ENCODE data around the gene EFCAB5. TPM values are rescaled to one million over a fixed set of nuclear protein-coding genes. Genes with fewer than 3 reads are reported as not detected.

The EFCAB5 gene
- total RNA-seq, 1 donor from 2014 or later, result 0.71 TPM

DNA sequence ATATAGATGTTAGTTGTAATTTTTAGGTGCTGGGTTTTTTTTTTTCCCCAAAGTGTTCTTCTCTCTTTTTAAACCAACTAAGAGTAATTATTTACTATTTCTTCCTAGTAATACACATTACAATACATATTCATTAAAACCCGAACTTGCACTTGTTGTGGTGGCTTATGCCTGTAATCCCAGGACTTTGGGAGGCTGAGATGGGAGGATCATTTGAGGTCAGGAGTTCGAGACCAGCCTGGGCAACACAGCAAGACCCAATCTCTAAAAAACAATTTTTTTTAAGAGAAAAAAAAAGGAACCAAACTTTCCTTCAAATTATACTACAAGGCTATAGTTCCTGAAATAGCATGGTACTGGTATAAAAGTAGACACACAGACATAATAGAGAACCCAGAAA is 3.8 kb downstream of the EFCAB5 start:
- Histone ChIP-seq H3F3A (ENCODE audit: low read depth) (no peaks in the 10 kb centered on the region), H3K27ac (no peak overlapping the region), H3K27me3 (no peaks in the 10 kb centered on the region), H3K4me3 (no peak overlapping the region), H3K4me1 (peaks cover 5% of the 10 kb centered on the region), H2AFZ (replicated peaks) (no peak overlapping the region), H3K79me2 (ENCODE audit: low read depth) (no peaks in the 10 kb centered on the region), H3K9me3 (ENCODE audit: low read depth) (no peaks in the 10 kb centered on the region), H3K9ac (no peak overlapping the region), H4K20me1 (ENCODE audit: low read depth) (no peaks in the 10 kb centered on the region), H3K4me2 (no peak overlapping the region), H3K36me3 (no peaks in the 10 kb centered on the region)
- Mint-ChIP-seq H3K9me3 (no peaks in the 10 kb centered on the region), H3K4me1 (peaks cover 32% of the 10 kb centered on the region), H3K36me3 (no peaks in the 10 kb centered on the region), H3K27me3 (ENCODE audit: insufficient read depth, low read depth) (peaks cover 5% of the 10 kb centered on the region), H3K4me3 (no peak overlapping the region), H3K27ac (no peak overlapping the region)
- DNase-seq (ENCODE audit: low spot score), result no peak
- TF ChIP-seq EZH2 (IDR thresholded peaks at IDR 0.05) (no peak), EZH2phosphoT487 (IDR thresholded peaks at IDR 0.05) (no peak)
- TF ChIP-seq, protein P1, sequence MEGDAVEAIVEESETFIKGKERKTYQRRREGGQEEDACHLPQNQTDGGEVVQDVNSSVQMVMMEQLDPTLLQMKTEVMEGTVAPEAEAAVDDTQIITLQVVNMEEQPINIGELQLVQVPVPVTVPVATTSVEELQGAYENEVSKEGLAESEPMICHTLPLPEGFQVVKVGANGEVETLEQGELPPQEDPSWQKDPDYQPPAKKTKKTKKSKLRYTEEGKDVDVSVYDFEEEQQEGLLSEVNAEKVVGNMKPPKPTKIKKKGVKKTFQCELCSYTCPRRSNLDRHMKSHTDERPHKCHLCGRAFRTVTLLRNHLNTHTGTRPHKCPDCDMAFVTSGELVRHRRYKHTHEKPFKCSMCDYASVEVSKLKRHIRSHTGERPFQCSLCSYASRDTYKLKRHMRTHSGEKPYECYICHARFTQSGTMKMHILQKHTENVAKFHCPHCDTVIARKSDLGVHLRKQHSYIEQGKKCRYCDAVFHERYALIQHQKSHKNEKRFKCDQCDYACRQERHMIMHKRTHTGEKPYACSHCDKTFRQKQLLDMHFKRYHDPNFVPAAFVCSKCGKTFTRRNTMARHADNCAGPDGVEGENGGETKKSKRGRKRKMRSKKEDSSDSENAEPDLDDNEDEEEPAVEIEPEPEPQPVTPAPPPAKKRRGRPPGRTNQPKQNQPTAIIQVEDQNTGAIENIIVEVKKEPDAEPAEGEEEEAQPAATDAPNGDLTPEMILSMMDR (IDR thresholded peaks at IDR 0.05), result no peak

DNA sequence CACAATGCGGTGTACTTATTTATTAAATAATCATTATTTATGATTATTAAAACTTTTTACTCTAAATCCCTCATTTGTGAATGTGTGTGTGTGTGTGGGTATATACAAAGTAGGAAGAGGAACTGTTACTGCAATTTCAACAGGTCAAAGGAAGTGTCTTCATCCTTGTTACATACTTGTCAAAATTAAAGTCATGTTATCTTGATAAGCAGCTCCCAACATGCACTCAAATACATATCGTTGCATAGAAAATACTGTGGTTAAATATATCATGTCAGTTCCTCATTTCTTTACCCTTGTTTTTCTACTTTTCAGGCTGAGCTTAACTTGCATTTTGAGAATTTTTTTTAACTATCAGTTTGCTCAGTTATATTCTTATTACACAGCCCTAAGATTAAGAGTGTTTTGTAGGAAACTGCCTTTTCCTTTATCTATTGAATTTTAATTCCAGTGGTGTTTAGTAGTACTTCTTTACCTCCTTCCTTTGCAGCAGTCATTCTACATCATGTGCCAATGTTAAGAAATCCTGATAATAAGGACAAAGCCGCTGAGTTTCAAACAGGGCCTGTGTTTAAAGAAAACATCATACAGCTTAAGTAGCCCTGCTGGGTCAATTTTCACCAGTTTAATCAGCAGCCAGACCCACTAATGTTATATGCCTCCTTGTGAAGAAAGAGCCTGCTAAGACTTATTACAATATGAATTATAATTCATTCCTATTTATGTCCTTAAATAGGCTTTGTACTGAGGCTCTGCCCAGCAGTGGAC is 7.2 kb downstream of the EFCAB5 start:
- Histone ChIP-seq H3K9ac (no peak overlapping the region), H3K79me2 (ENCODE audit: low read depth) (no peaks in the 10 kb centered on the region), H3K4me3 (no peak overlapping the region), H4K20me1 (ENCODE audit: low read depth) (no peaks in the 10 kb centered on the region), H3F3A (ENCODE audit: low read depth) (no peaks in the 10 kb centered on the region), H3K4me1 (peaks cover 5% of the 10 kb centered on the region), H3K27me3 (no peaks in the 10 kb centered on the region), H2AFZ (replicated peaks) (peak overlapping the region; percentile 31), H3K4me2 (no peak overlapping the region), H3K9me3 (ENCODE audit: low read depth) (no peaks in the 10 kb centered on the region), H3K36me3 (no peaks in the 10 kb centered on the region), H3K27ac (no peak overlapping the region)
- Mint-ChIP-seq H3K27ac (peak overlapping the region; percentile 86), H3K27me3 (ENCODE audit: insufficient read depth, low read depth) (peaks cover 5% of the 10 kb centered on the region), H3K36me3 (peaks cover 1% of the 10 kb centered on the region), H3K9me3 (peaks cover 11% of the 10 kb centered on the region), H3K4me1 (peaks cover 24% of the 10 kb centered on the region), H3K4me3 (no peak overlapping the region)
- no peak for TF ChIP-seq EZH2 (IDR thresholded peaks at IDR 0.05)
- no peak for TF ChIP-seq EZH2phosphoT487 (IDR thresholded peaks at IDR 0.05)
- TF ChIP-seq, protein P1 (IDR thresholded peaks at IDR 0.05), result no peak
- no peak for DNase-seq (ENCODE audit: low spot score)

DNA sequence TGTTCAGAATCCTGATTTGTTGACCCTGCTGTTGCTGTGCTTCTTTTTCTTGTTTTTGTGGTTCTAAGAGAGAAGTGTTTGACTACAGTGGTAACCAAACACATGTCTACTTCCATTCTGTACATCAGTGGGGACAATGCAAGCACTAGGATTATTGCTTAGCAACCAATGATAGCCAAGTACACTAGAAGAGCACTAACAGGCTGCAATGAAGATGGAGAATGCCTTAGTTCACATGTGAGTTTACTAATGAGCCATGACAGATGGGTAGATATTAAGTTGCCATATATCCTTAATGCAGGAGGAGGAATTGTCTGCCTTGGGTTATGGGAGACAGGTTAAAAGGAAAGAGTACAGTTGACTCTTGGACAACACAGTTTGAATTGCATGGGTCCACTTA is 8.3 kb downstream of the EFCAB5 start:
- Histone ChIP-seq H3K9me3 (ENCODE audit: low read depth) (no peaks in the 10 kb centered on the region), H3K27ac (no peak overlapping the region), H4K20me1 (ENCODE audit: low read depth) (no peaks in the 10 kb centered on the region), H3K4me2 (no peak overlapping the region), H3K9ac (no peak overlapping the region), H3K4me3 (no peak overlapping the region), H3K4me1 (peaks cover 5% of the 10 kb centered on the region), H3K79me2 (ENCODE audit: low read depth) (no peaks in the 10 kb centered on the region), H3K27me3 (no peaks in the 10 kb centered on the region), H3K36me3 (no peaks in the 10 kb centered on the region), H3F3A (ENCODE audit: low read depth) (no peaks in the 10 kb centered on the region), H2AFZ (replicated peaks) (no peak overlapping the region)
- Mint-ChIP-seq H3K4me1 (peaks cover 24% of the 10 kb centered on the region), H3K36me3 (peaks cover 4% of the 10 kb centered on the region), H3K4me3 (no peak overlapping the region), H3K9me3 (peaks cover 18% of the 10 kb centered on the region), H3K27me3 (ENCODE audit: insufficient read depth, low read depth) (peaks cover 2% of the 10 kb centered on the region), H3K27ac (peak overlapping the region; percentile 60)
- DNase-seq (ENCODE audit: low spot score), result no peak
- TF ChIP-seq EZH2 (IDR thresholded peaks at IDR 0.05) (no peak), EZH2phosphoT487 (IDR thresholded peaks at IDR 0.05) (no peak)
- TF ChIP-seq, protein P1 (IDR thresholded peaks at IDR 0.05), result no peak
